ENCODE data around the gene SUPT20H.

DNA sequence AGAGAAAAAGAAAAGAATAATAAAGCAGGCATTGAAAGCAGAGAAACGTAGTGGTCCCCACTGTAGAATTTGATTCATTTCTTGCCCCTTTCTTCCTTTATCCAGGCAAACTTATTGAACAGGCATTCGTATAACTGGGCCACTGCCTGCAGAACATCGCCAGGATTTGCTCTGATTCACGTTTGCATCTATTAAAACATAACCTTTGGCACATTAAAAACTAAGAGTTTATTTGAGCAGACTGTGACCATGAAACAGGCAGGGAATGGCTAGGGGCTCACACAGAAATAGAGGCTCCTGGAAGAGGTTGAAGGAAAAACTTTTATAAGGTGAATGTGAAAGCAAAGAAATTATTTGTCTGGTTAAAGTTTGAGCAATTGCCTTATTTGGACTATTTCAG, 12.5 kb upstream of the SUPT20H start:
- TF ChIP-seq, protein P1, sequence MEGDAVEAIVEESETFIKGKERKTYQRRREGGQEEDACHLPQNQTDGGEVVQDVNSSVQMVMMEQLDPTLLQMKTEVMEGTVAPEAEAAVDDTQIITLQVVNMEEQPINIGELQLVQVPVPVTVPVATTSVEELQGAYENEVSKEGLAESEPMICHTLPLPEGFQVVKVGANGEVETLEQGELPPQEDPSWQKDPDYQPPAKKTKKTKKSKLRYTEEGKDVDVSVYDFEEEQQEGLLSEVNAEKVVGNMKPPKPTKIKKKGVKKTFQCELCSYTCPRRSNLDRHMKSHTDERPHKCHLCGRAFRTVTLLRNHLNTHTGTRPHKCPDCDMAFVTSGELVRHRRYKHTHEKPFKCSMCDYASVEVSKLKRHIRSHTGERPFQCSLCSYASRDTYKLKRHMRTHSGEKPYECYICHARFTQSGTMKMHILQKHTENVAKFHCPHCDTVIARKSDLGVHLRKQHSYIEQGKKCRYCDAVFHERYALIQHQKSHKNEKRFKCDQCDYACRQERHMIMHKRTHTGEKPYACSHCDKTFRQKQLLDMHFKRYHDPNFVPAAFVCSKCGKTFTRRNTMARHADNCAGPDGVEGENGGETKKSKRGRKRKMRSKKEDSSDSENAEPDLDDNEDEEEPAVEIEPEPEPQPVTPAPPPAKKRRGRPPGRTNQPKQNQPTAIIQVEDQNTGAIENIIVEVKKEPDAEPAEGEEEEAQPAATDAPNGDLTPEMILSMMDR (IDR thresholded peaks at IDR 0.05; ENCODE audit: extremely low read depth in 1 of 2, insufficient read depth in 1 of 2, low read depth in 1 of 2, low read length in 2 of 2) = no peak
- TF ChIP-seq, protein P2, sequence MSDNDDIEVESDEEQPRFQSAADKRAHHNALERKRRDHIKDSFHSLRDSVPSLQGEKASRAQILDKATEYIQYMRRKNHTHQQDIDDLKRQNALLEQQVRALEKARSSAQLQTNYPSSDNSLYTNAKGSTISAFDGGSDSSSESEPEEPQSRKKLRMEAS (IDR thresholded peaks at IDR 0.05; ENCODE audit: insufficient read depth, insufficient read length) = no peak
- no peak for TF ChIP-seq POLR2A (IDR thresholded peaks at IDR 0.05; ENCODE audit: low read depth, low read length)
- TF ChIP-seq POLR2AphosphoS5 (IDR thresholded peaks at IDR 0.05; ENCODE audit: insufficient read depth, low read depth, low read length) = no peak
- no peak for TF ChIP-seq FOS (IDR thresholded peaks at IDR 0.05; ENCODE audit: borderline replicate concordance, insufficient read depth, low read length)
- TF ChIP-seq EZH2 (IDR thresholded peaks at IDR 0.05; ENCODE audit: borderline replicate concordance, low read depth, low read length, severe bottlenecking) = no peak
- TF ChIP-seq MYC (IDR thresholded peaks at IDR 0.05; ENCODE audit: low read depth, low read length) = no peak
